Motor neuron (in vitro differentiated cells): ENCODE measurements around the gene DCLK1. TPM values are rescaled to one million over a fixed set of nuclear protein-coding genes. Genes with fewer than 3 reads are reported as not detected.

ENCODE experiments used
- ATAC-seq, 8 experiments: fragments of 200-7000 bp; cut with Tn5 transposase; replicated peaks in 6 of 8; 2 replicates each; pipeline ENCODE4 v1.8.0; 2021; ENCODE audit warnings: mild to moderate bottlenecking in 8 of 8, moderate library complexity in 8 of 8
- H3K27ac ChIP-seq, 2 donors: fragments of 250-450 bp; sonication (Bioruptor Pico); 2 replicates each; pipeline ENCODE4 v1.9.0; 2021; ENCODE audit warnings: antibody characterized with exemption in 2 of 2, mild to moderate bottlenecking in 2 of 2, moderate library complexity in 1 of 2
- H3K4me1 ChIP-seq, 2 donors: fragments of 250-450 bp; sonication (Bioruptor Pico); replicated peaks in 1 of 2; 2 replicates each; pipeline ENCODE4 v1.6.1; 2021; ENCODE audit warnings: antibody characterized with exemption in 2 of 2, mild to moderate bottlenecking in 2 of 2, moderate library complexity in 1 of 2
- H3K4me3 ChIP-seq, 5 donors: fragments of 250-450 bp; sonication (Bioruptor Pico); 2 replicates each; pipeline ENCODE4 v1.9.0; 2021; ENCODE audit warnings: antibody characterized with exemption in 5 of 5, mild to moderate bottlenecking in 5 of 5, moderate library complexity in 4 of 5
- WGBS, 10 experiments: fragments of 450-650 bp; shearing (Covaris generic); methylation state at CpG; one replicate each; pipeline ENCODE4 v1.0.0; 2022; 5-methylcytosine and 5-hydroxymethylcytosine counted together
- in situ Hi-C, 9 experiments: fragments of 400-800 bp; cut with MboI; loops; one replicate each; pipeline ENCODE4 v1.15.0; 2021; ENCODE audit warnings: low sequenced_read_pairs in 9 of 9, low pct_unique_long_range_greater_than_20kb in 2 of 9; ENCODE audit not compliant: unreplicated experiment in 9 of 9
- total RNA-seq, 8 experiments: library from RNA; unstranded; fragments of 300-600 nt; gene quantifications; 2 replicates each; pipeline versions ENCODE4 v1.2.3 to v1.2.4, GENCODE V29; 2022

DCLK1 gene
- total RNA-seq, 8 experiments from 2014 or later: 25.3 to 117 (median 58.2) TPM

DNA sequence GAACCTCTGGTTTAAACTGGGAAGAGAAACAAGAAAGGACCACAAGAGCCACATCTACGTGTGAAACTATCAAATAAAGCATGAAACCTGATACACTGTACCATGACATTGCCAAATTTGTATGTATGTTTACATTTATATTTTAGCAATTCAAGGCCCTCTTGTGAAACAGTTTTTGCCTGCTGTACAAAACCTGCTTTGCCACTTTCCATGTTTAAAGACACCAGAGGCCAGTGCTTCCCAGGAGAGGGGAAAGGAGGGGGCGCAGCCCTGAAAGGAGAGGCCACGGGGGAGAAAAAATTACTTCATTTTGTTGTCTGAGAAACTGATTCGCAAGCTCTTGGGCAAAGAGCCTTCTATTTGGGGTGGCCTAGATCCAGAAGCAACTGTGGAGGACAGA is 124.8 kb downstream of the DCLK1 start:
- in situ Hi-C loops: no loop called here
- WGBS, 10 experiments: 0 to 100% (median 86%) methylated on average over 1 to 4 of the region's 4 CpGs; no CpG with 5 or more reads in 3 of the 10 experiments
- Histone ChIP-seq H3K27ac (no peak overlapping the region), H3K4me1 (no peaks in the 10 kb centered on the region), H3K4me3 (no peak overlapping the region)
- peak in 1 of 8 experiments; percentile 69 for ATAC-seq

DNA sequence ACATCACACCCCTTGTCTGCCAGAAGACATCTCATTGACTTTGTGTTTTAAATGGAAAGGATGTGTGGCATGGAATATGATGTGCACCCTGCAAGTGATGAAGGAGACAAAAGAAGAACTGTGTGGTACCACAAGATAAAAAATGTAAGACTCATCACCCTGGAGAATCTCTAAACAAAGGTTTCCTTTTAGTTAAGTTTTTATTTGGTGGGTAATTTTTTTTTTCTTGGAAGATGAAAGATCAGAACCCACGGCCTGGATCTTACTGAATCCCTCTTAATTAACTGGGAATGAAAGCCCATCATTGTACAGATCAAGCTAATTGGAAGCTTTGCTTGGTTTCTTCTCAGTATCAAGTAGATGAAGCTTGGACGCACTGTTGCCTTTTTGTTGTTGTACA is 129.6 kb downstream of the DCLK1 start:
- 22 to 100% (median 94%) methylated on average over 1 to 2 of the region's 2 CpGs; no CpG with 5 or more reads in 1 of the 10 experiments for WGBS, 10 experiments
- in situ Hi-C loops: no loop called here
- Histone ChIP-seq H3K27ac (no peak overlapping the region), H3K4me1 (peaks cover 0 to 3% of the 10 kb centered on the region in 2 donors), H3K4me3 (no peak overlapping the region)
- ATAC-seq: no peak

DNA sequence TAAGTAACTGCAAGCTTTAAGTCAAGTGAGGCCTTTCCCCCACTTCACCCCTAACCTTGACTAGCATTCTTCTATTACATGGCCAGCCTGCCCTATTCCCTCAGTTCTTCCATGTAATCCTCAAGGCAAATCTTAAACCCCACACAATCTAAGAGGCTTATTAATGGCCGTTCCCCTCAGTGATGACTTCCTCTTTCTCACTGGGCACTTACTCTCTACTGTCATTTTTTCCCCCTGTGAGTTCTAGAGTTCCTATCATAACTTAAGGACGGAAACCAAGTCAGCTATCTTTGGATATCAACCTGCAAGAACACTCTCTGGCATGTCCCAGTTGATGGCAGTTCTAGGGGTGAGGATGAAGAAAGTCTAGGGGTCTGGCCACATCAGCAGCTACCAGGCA is 131.2 kb downstream of the DCLK1 start:
- WGBS, 10 experiments: 17 to 100% (median 83%) methylated on average over 1 to 2 of the region's 2 CpGs; no CpG with 5 or more reads in 3 of the 10 experiments
- no peak for ATAC-seq
- no peak overlapping the region for H3K27ac ChIP-seq
- peaks cover 0 to 18% of the 10 kb centered on the region in 2 donors for H3K4me1 ChIP-seq
- H3K4me3 ChIP-seq: no peak overlapping the region
- in situ Hi-C loops: no loop called here

DNA sequence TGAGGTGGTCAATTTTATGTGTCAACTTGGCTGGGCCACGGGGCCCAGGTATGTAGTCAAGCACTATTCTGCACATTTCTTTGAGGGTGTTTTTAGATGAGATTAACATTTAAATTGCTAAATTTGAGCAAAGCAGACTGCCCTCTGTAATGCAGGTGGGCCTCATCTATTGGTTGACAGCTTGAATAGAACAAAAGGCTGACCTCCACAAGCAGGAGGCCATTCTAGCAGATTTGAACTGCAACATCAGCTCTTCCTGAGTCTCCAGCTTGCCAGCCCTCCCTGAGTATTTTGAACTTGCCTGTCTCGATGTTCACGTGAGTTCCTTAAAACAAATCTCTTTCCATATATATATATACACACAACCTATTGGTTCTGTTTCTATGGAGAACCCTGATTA is 134.8 kb downstream of the DCLK1 start:
- Histone ChIP-seq H3K4me1 (peaks cover 26 to 55% of the 10 kb centered on the region in 2 donors), H3K27ac (no peak overlapping the region), H3K4me3 (no peak overlapping the region)
- in situ Hi-C loops: loop anchor here in 3 of 9 experiments (25.0 kb wide), 1 partner anchor 266 kb away; no protein-coding TSS in a partner anchor
- ATAC-seq: no peak
- WGBS, 10 experiments: 11 to 100% (median 66%) methylated on average over 1 to 3 of the region's 3 CpGs; no CpG with 5 or more reads in 2 of the 10 experiments

DNA sequence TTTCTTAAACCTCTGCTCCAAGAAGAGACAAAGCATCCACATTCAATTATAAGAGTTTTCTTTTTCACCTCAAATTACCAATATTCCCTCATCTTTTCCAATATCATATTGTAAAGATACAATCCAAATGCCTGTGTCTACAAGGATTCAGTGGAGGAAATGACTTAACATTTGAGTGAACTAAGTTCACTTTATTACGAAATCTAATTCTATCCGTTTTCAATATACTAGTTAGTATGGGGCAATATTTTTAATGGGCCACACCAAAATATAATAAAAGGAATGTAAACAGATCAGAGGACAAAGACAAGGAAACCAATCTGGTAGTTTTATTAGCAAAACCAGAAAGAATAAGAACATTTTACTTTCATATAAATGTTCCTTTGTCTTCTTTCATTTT is 136.0 kb downstream of the DCLK1 start:
- no peak overlapping the region for H3K4me3 ChIP-seq
- ATAC-seq: no peak
- WGBS, 10 experiments: 40 to 93% (median 70%) methylated on average over 1 to 2 of the region's 2 CpGs; no CpG with 5 or more reads in 1 of the 10 experiments
- H3K4me1 ChIP-seq: peaks cover 26 to 58% of the 10 kb centered on the region in 2 donors
- H3K27ac ChIP-seq: peak overlapping the region; percentile 48 to 57
- in situ Hi-C loops: loop anchor here in 3 of 9 experiments (25.0 kb wide), 1 partner anchor 267 kb away; no protein-coding TSS in a partner anchor

DNA sequence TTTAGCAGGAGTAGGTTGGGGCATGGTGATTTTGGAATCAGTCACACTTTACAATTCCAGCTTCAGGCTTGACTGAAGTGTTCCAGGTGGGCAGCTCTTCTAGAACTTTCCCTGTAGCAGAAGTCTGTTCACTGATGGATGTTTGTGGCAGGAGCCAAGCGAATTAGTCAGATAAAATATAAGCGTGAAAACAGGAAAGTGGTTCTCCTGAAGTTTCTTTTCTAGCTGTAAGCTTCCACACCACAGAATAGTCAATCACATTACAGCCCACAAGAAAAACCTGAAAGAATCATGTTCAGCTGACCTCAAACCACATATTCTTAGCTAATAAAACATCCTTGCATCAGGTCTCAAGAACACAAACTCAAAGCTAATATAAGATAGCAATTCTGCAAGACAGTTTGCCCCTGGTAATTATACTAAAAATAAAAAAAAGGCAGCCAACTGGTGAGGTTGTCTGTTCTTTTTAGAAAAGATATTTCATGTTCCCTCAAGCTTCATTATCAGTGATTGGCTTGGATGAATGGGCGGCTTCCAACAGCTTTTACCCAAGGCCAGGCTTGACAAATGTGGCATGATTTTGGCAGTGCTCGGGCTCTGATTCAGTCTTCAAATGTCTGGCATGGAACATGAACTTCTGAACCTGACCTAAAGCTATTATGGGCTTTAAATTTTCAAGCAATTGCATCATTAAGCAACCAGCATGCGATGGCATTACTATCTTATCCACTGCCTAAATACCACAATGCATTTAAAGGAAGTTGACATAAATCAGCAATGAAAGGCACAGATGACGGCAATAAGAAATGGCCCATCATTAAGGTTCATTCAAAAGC is 136.8 kb downstream of the DCLK1 start:
- H3K27ac ChIP-seq: peak overlapping the region; percentile 48 to 57
- in situ Hi-C loops: loop anchor here in 3 of 9 experiments (25.0 kb wide), 1 partner anchor 268 kb away; no protein-coding TSS in a partner anchor
- peak in 6 of 8 experiments; percentile 36 to 91 (median 78) for ATAC-seq
- H3K4me1 ChIP-seq: peaks cover 26 to 58% of the 10 kb centered on the region in 2 donors
- no peak overlapping the region for H3K4me3 ChIP-seq
- 0 to 100% (median 49%) methylated on average over 2 to 6 of the region's 6 CpGs for WGBS, 10 experiments

- no peak overlapping the region for H3K27ac ChIP-seq
- in situ Hi-C loops: loop anchor here in 3 of 9 experiments (25.0 kb wide), 1 partner anchor 269 kb away; no protein-coding TSS in a partner anchor
- H3K4me1 ChIP-seq: peaks cover 29 to 59% of the 10 kb centered on the region in 2 donors
- WGBS, 10 experiments: 0 to 83% (median 29%) methylated on average over 1 of the region's 1 CpG; no CpG with 5 or more reads in 3 of the 10 experiments
- ATAC-seq: no peak
- H3K4me3 ChIP-seq: no peak overlapping the region
Observed at GRCh38 chr13:35993686-35994085, 137.5 kb downstream of the DCLK1 start.

DNA sequence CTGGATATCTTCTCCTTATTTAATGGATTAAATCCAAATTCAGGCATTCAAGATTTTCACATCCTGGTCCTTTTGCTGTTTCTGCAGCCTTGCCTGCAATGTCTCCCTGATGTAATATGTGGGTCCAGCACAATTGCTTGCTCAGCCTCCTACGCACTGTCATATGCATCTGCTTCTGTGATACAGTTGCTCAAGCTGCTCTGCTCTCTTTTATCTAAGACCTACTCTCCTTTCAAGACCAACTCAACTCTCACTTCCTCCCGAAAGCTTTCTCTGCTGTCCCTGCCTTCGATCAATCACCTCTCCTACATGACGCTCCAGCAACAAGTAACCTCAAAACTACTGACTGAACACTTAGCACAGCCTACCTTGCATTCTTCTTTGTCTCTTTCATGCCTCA is 138.2 kb downstream of the DCLK1 start:
- in situ Hi-C loops: loop anchor here in 3 of 9 experiments (25.0 kb wide), 1 partner anchor 269 kb away; no protein-coding TSS in a partner anchor
- peaks cover 36 to 66% of the 10 kb centered on the region in 2 donors for H3K4me1 ChIP-seq

DNA sequence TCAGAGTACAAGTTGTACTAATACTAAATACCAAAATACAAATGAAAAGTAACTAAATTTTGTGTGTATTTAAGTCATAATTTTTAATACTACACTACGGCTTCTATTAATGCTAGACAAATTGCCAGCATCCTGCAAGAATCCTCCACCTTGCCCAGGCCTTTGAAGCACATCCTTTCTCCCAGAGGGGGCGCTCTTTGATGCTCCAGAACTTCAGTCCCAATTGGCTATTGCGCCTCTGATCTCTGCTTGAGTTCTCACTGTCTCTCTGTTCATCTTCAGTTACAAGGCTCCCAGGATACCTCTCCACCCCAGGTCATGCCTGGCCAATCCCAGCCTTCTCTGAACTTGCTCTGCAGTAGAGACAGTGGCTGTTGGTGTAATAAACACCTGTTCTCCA is 141.0 kb downstream of the DCLK1 start:
- Histone ChIP-seq H3K27ac (no peak overlapping the region), H3K4me1 (peaks cover 43 to 56% of the 10 kb centered on the region in 2 donors), H3K4me3 (no peak overlapping the region)
- no peak for ATAC-seq
- WGBS, 10 experiments: 25 to 100% (median 78%) methylated on average over 1 to 3 of the region's 3 CpGs; no CpG with 5 or more reads in 2 of the 10 experiments
- in situ Hi-C loops: loop anchor here in 3 of 9 experiments (25.0 kb wide), 1 partner anchor 272 kb away; no protein-coding TSS in a partner anchor

More for the DNA sequence above, 138.2 kb downstream of the DCLK1 start:
- Histone ChIP-seq H3K27ac (peak overlapping the region in 1 of 2 donors; percentile 8), H3K4me3 (no peak overlapping the region)
- 49 to 100% (median 95%) methylated on average over 1 to 4 of the region's 4 CpGs; no CpG with 5 or more reads in 1 of the 10 experiments for WGBS, 10 experiments
- peak in 4 of 8 experiments; percentile 20 to 43 (median 38) for ATAC-seq

GRCh38 chr13:35988648-35989081 is 142.5 kb downstream of the DCLK1 start:
- Histone ChIP-seq H3K4me1 (peaks cover 43 to 51% of the 10 kb centered on the region in 2 donors), H3K27ac (no peak overlapping the region), H3K4me3 (no peak overlapping the region)
- in situ Hi-C loops: loop anchor here in 5 of 9 experiments (10.0 to 25.0 kb wide), 3 partner anchors 274 to 286 kb away; no protein-coding TSS in a partner anchor
- 25 to 86% (median 58%) methylated on average over 1 to 6 of the region's 6 CpGs; no CpG with 5 or more reads in 2 of the 10 experiments for WGBS, 10 experiments
- ATAC-seq: no peak

DNA sequence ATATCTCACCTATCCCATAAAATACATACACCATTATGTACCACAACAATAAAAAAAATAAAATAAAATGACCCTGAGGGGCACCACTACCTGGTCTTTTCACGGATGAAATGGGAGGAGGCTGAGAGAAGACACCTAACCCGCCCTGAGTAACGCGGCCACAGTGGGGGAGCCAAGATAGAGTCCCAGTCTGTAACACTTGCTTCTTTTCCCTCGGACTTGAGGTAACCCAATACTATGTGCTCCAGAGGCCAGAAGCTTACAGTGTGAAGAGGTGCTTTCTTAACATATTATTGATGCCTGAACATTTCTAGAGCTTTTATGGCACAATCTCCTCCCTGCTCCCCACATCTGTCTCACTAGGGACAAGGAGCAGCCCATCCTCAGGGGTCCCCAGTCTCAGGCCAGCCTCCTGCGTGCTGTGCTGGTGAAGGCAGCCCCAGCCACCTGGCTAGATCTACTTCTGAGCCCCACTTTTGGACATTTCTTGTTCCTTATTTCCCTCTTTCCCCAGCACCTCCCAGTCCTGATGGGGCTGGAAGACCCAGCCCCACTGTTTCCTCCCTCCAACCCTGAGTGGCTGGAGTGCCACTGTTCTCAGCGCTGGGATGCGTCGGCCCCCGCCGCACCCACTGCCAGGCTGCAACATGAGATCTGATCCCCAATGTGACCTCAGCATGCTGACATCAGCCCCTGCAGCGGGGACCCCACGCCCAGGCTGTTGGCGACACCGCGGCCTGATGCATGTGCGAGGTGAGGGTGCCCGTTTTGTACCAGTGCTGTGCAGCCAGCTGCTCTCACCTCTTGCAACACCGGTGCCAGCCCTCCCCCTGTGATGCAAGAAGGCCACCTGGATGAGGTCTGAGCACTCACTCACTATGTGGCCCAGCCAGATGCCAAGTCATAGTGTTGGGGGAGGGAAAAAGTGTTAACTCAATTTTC is 143.3 kb downstream of the DCLK1 start:
- no peak overlapping the region for H3K27ac ChIP-seq
- no peak overlapping the region for H3K4me3 ChIP-seq
- in situ Hi-C loops: loop anchor here in 5 of 9 experiments (10.0 to 25.0 kb wide), 3 partner anchors 274 to 287 kb away; no protein-coding TSS in a partner anchor
- 67 to 88% (median 83%) methylated on average over 1 to 6 of the region's 19 CpGs; no CpG with 5 or more reads in 5 of the 10 experiments for WGBS, 10 experiments
- peaks cover 41 to 43% of the 10 kb centered on the region in 2 donors for H3K4me1 ChIP-seq
- ATAC-seq: peak in 1 of 8 experiments; percentile 24
